SK-N-MC (cell line): ENCODE results near the gene GZMA.

Experiments
- EZH2 ChIP-seq: fragments of 200-600 bp; sonication (generic); IDR thresholded peaks from one replicate; pipeline ENCODE4 v1.6.1; 2017; ENCODE audit warnings: antibody characterized with exemption
- POLR2AphosphoS5 ChIP-seq: IDR thresholded peaks from 2 replicates; pipeline ENCODE4 v1.6.1; 2012; ENCODE audit warnings: mild to moderate bottlenecking, low read depth, low read length, borderline replicate concordance

DNA sequence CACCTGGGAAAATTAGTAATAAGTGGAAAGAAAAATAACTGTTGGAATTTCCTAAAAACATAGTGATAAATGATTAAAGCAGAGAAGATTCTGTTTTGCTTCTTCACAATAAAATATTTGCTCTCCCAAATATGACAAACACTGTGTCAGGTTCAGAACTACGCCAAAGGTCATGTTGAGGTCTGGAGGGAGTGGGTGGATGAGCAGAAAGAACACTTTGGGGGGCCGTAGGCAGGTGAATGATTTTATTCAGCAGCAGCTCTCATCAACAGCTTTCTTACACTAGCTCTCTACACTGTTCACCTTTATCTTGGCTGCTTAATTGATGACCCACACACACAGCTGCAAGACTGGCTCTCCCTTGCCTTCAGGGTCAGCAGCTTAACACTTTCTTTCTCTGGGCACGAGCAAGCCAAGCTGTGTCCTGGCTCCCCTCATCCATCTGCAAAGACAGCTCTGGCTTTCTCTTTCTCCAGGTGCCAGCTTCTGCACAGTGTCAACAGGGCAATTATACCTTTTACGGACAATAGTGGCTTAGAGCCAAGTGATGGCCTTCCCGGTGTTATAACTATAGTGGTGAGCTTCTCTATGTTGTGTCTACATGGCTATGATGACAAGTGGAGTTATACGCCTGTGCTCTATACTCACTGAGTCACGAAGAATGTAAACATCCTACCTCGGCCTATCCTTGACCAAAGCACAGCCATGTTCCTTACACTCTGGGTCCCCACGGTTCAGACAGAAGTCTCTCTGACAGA is 38.6 kb downstream of the GZMA start:
- TF ChIP-seq POLR2AphosphoS5 (no peak), EZH2 (no peak)
